Measurements from ENCODE around the gene IVD. TPM values are rescaled to one million over a fixed set of nuclear protein-coding genes. Genes with fewer than 3 reads are reported as not detected.

IVD gene
- polyA plus RNA-seq, 1 donor (not counting 4 experiments of a cell fraction or from before 2014, with no cell fraction given): 13.0 TPM

DNA sequence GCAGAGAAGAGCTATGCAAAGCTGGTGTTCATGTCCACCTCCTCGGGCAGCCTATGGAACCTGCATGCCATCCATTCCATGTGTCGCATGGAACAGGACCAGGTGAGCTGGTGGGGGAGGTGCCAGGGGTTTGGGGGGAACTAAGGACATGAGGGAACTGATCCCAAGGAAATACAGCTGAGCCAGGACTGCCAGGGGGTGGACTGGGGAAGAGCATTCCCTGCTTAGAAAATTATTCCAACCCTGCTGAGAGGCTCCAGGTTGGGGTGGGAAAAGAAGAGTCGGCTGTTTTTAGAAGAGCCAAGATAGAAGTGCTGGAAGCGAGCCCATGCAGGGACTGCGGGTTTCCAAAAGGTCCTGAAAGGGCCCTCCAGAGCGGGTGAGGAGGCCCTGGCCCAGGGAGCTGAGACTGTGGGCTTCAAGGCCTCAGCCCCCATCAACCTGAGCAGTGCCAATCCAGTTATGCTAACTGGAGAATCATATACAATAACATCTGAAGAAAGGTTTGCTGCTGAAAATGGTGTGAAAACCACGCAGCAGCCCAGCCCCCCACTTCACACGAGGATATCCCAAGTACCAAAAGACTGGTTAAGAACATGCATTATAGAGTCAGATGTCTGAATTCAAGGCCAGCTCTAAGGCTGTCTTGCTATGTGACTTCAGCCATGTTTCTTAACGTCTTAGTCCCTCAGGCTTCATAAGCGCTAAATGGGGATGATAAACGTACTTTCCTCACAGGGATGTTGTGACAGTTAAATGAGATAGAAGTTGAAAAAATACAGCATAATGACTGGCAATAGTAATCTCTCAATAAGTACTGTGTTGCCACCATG is 39.8 kb upstream of the IVD start:
- DNase-seq (ENCODE audit: low read depth, low spot score) (no peak), FAIRE-seq (no peak)
- Histone ChIP-seq H3K27ac (ENCODE audit: control insufficient read depth, insufficient read depth, low read length) (no peak overlapping the region), H3K4me3 (ENCODE audit: control insufficient read depth in 2 of 3, extremely low read depth in 1 of 3, insufficient read depth in 2 of 3, low read depth in 1 of 3, low read length in 3 of 3) (no peak overlapping the region), H3K9ac (ENCODE audit: control insufficient read depth, extremely low read depth, insufficient read depth, low read length) (no peak overlapping the region), H3K27me3 (ENCODE audit: control insufficient read depth, extremely low read depth, insufficient read depth, low read length) (peaks cover 4% of the 10 kb centered on the region), H3K4me2 (ENCODE audit: control insufficient read depth, extremely low read depth, insufficient read depth, low read depth, low read length) (no peak overlapping the region), H4K20me1 (ENCODE audit: control insufficient read depth, extremely low read depth, insufficient read depth, low read length) (no peaks in the 10 kb centered on the region), H3K9me3 (ENCODE audit: control insufficient read depth, low read depth, low read length) (no peaks in the 10 kb centered on the region), H2AFZ (ENCODE audit: control insufficient read depth, low read length) (no peak overlapping the region), H3K79me2 (ENCODE audit: control insufficient read depth, insufficient read depth, low read length) (no peaks in the 10 kb centered on the region), H3K4me1 (ENCODE audit: control insufficient read depth, extremely low read depth, insufficient read depth, low read length) (peaks cover 13% of the 10 kb centered on the region), H3K9me1 (ENCODE audit: control insufficient read depth, extremely low read depth, insufficient read depth, low read length) (no peaks in the 10 kb centered on the region), H3K36me3 (ENCODE audit: control insufficient read depth in 2 of 2, extremely low read depth in 1 of 2, insufficient read depth in 2 of 2, low read length in 2 of 2) (no peaks in the 10 kb centered on the region)
- TF ChIP-seq EZH2 (IDR thresholded peaks at IDR 0.05; ENCODE audit: low read length) (no peak), CTCF (optimal IDR thresholded peaks at IDR 0.05 in 1 of 3, IDR thresholded peaks at IDR 0.05 in 1 of 3, conservative IDR thresholded peaks at IDR 0.05 in 1 of 3; ENCODE audit: extremely low read depth in 1 of 3, insufficient read depth in 2 of 3, low read length in 3 of 3) (no peak)
- dilution Hi-C loops (cut with MboI; ENCODE audit: extremely low pct_ligation_motif_present, low sequenced_read_pairs): no loop called here

DNA sequence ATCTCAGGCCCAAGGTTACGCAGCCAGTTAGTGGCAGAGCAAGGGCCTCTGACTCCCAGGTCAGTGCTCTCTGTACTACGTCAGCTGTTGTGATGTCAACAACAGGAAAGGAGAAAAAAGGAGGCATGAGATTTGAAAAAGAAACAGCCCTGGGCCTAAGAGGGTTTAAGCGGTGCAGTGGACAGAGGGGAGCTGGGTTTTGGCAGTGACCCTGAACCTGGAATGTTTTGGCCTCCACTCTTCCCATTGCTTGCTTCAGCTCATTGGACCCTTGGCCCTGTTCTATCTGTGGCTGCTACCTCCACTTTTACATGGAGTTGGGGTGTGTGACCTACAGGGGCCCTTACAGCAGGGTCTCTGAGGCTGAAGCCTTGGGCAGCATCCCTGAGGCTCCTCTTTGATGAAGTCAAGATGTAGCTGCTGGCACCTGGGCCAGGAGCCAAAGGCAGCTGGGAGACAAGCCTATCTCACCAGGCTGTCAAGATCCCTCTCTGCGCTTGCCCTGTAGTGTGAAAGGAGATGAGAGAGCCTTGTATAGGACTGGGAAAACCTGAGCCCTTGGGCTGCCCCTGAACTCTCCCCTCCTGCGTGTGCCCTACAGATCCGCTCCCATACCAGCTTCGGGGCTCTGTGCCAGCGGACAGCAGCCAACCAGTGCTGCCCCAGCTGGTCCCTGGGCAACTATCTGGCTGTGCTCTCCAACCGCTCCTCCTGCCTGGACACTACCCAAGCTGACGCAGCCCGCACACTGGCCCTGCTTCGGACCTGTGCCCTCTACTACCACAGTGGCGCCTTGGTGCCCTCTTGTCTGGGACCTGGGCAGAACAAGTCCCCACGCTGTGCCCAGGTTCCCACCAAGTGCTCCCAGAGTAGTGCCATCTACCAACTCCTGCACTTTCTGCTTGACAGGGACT is 38.9 kb upstream of the IVD start:
- H3K4me3 ChIP-seq (ENCODE audit: control insufficient read depth in 2 of 3, extremely low read depth in 1 of 3, insufficient read depth in 2 of 3, low read depth in 1 of 3, low read length in 3 of 3): no peak overlapping the region
- H3K79me2 ChIP-seq (ENCODE audit: control insufficient read depth, insufficient read depth, low read length): no peaks in the 10 kb centered on the region
- peaks cover 12% of the 10 kb centered on the region for H3K4me1 ChIP-seq (ENCODE audit: control insufficient read depth, extremely low read depth, insufficient read depth, low read length)
- no peak for DNase-seq (ENCODE audit: low read depth, low spot score)
- no peak overlapping the region for H3K9ac ChIP-seq (ENCODE audit: control insufficient read depth, extremely low read depth, insufficient read depth, low read length)
- H3K4me2 ChIP-seq (ENCODE audit: control insufficient read depth, extremely low read depth, insufficient read depth, low read depth, low read length): no peak overlapping the region
- no peak for TF ChIP-seq EZH2 (IDR thresholded peaks at IDR 0.05; ENCODE audit: low read length)
- TF ChIP-seq CTCF (optimal IDR thresholded peaks at IDR 0.05 in 1 of 3, IDR thresholded peaks at IDR 0.05 in 1 of 3, conservative IDR thresholded peaks at IDR 0.05 in 1 of 3; ENCODE audit: extremely low read depth in 1 of 3, insufficient read depth in 2 of 3, low read length in 3 of 3): no peak
- no peaks in the 10 kb centered on the region for H3K36me3 ChIP-seq (ENCODE audit: control insufficient read depth in 2 of 2, extremely low read depth in 1 of 2, insufficient read depth in 2 of 2, low read length in 2 of 2)
- H4K20me1 ChIP-seq (ENCODE audit: control insufficient read depth, extremely low read depth, insufficient read depth, low read length): no peaks in the 10 kb centered on the region
- dilution Hi-C loops (cut with MboI; ENCODE audit: extremely low pct_ligation_motif_present, low sequenced_read_pairs): no loop called here
- H3K27me3 ChIP-seq (ENCODE audit: control insufficient read depth, extremely low read depth, insufficient read depth, low read length): peaks cover 4% of the 10 kb centered on the region
- no peaks in the 10 kb centered on the region for H3K9me1 ChIP-seq (ENCODE audit: control insufficient read depth, extremely low read depth, insufficient read depth, low read length)
- H3K9me3 ChIP-seq (ENCODE audit: control insufficient read depth, low read depth, low read length): no peaks in the 10 kb centered on the region
- no peak for FAIRE-seq
- no peak overlapping the region for H2AFZ ChIP-seq (ENCODE audit: control insufficient read depth, low read length)
- no peak overlapping the region for H3K27ac ChIP-seq (ENCODE audit: control insufficient read depth, insufficient read depth, low read length)

All from keratinocyte (primary cell).